NCI-H1436 treated with DMSO at 0.1 percent for 48 hours (cell line): ENCODE data around the gene DENND11.
A peak's percentile ranks its signal among the peaks of the same experiment; 100 is the strongest.

ENCODE experiments used
- DNase-seq: peaks from one replicate; lab custom pipeline; 2025; lab: John Stamatoyannopoulos, UW

The DENND11 gene

DNA sequence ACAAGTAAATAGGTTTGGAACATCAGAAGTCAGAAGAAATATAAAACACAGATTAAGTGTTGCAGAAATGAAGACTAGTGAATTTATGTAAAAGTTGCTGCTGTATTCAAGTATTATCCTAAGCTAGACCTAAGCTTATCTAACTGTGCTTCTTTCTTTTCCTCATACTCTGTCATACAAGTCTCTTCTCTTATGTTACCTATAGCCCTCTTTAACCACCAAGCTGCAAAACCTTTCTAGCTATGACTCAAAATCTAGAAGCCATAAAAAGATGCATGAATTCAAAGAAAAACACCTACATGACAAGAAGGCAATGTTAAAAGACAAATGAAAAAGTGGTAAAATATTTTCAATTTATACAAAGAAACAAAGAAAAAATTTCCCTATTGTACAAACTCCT, 23.0 kb downstream of the DENND11 start:
- DNase-seq = no peak

GRCh38 chr7:141676618-141677017, 25.3 kb downstream of the DENND11 start:
- no peak for DNase-seq

- no peak for DNase-seq
Measured at GRCh38 chr7:141675436-141676215, 26.3 kb downstream of the DENND11 start.

DNA sequence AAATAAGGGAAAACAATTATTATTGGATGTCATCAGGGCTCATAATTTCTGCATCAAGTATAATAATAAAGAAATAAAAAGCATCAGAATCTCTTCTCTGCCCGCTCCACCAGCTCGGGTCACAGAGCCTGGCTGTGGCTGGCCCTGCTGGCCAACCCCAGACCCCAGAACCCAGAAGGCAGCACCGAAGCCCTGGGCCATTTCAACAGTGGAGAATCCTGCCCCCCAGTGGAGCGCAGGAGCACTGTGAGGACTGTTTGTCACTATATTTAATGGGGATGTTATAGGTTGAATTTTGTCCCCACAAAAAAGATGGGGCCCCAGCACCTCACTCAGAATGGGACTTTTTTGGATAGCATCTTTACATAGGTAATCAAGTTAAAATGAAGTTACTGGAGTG, 27.3 kb downstream of the DENND11 start:
- DNase-seq = no peak

GRCh38 chr7:141674171-141674671, 27.7 kb downstream of the DENND11 start:
- DNase-seq = no peak

DNA sequence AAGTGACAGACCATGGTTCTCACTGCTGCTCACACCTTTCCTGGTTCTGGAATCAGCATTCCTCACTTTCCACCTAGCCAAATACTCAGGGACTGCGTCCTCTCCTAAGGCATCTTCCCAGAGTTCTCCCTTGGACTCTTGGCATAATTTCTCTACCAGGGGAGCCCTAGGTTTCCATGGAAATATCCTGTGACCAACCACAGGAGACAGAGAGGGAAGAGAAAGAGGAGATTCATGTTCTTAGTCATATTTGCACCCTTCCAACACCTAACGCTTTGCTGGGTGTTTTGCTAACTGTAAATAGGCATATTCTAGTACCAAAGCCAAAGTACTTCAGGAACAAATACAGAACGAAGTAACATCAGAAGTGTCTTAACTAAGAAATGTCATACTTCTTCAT, 28.6 kb downstream of the DENND11 start:
- no peak for DNase-seq

GRCh38 chr7:141671705-141672496, 30.1 kb downstream of the DENND11 start:
- no peak for DNase-seq

DNA sequence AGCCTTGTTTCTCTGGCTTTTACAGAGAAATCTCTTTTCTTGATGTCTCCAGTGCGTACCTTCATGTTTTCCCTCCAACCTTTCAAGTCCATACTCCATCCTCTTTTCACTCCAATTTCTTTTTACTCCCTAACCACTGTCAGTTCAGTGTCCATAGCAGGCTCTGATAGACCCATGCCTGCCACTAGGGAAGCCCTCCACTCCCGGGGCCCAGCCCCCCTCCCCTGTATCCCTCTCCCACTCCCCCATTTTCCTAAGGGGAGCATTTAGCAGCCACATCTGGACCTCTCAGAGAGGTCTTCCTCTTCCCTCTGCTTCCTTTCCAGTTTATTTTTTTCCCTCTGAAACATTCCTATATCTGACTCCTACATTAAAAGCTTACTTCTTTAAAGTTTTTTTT, 33.1 kb downstream of the DENND11 start:
- DNase-seq = no peak

- no peak for DNase-seq
Measured at GRCh38 chr7:141666071-141666470, 35.9 kb downstream of the DENND11 start.

GRCh38 chr7:141665208-141666035, 36.5 kb downstream of the DENND11 start:
- no peak for DNase-seq

DNA sequence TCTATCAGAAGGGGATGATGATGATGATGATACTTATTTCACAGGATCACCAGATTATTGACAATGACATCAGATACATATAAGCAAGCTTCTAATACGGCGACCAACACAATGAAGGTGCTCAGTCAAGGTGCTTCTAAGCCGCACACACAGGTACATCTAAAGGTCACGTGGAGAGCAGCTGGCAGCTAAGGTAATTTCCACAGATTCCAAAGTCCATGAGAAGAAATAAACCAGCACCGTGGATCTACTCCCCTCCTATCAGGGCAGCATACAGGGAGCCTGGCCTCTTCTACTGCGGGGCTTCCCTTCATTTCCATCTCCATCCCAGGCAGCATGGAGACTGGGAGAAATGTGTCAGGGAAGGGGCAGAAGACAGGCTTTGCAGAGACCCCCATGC, 37.5 kb downstream of the DENND11 start:
- no peak for DNase-seq

DNA sequence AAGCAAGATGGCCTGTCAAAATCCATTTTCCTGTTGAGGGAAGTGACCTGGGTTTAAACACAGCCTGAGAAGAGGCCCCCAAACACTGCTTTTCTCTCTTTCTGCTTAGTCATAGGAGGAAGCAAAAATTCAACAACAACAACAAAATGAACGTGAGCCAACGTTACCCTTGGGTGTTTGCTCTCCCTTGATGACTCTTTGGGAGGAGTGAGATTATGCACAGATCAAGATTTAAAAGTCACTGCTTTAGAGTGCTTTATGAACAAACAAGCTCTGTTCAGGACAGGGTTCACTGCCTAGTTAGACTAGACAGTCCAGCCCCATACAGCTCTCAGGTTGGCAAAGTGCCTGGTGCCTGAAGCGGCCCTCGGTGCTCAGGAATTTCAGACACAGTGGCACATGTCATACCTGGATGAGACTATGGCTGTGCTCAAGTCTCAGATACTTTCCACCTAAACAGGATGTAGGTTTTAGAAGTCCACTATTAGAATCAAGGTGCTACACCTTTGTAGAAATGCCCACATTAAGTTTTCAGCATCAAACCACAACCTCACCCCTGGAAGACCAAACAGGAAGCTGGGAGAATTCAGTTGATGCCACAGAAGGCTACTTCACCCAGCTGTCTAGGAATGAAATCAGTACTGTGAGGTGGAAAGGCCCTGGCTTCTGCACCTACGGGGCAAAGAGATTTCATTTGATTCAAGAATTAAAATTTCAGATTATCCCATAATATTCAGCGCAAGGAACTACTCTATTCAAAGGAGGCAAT, 38.7 kb downstream of the DENND11 start:
- no peak for DNase-seq

DNA sequence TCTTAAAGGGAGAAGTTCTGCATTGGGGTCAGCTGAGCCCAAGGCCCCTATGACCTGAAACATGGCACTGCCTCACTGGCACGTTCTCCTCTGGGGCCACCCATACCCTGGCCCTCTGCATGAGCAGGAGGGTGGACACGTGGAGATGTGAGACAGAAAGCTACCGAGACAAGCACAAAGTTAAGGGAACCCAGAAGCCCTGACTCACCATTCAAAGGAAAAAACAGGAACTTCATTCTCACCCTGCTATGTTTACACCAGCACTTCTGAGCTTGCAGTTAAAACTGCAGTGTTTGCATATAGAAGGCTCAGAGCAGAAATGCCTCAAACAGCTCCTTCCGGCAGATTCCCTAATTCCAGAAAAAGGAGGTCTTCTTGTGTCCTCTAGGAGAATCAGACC, 41.7 kb downstream of the DENND11 start:
- DNase-seq = no peak

- no peak for DNase-seq
Measured at GRCh38 chr7:141659501-141659900, 42.5 kb downstream of the DENND11 start.

DNA sequence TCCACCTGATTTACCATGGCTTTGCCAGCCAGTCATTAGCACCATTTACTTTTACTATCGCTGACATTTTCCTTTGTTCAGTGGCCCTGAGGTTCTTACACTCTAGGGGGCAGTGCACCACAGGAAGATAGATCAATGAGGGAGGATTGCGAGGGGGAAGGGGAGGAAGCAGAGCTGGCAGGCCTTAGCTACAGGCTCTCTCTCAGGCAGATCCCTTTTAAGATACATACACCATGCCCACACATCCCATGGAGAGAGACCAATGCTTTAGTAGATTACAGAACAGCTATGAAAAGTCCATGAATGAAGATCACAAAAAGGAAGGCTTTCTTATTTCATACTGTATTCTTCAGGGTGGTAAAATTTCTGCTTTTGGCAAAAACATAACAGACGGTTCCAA, 47.4 kb downstream of the DENND11 start:
- peak; percentile 39 for DNase-seq

DNA sequence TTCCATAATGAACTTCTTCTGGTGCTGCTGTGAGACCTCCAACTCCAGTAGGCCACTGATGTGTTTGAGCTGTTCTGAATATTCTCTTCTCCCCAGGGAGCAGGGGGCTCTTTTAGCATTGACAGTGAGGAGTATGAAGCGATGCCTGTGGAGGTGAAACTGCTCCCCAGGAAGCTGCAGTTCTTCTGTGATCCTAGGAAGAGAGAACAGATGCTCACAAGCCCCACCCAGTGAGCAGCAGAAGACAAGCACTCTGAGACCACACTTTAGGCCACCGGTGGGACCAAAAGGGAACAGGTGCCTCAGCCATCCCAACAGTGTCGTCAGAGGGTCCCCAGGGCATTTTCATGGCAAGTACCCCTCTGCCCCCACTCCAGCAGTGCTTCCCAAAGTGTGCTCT, 49.3 kb downstream of the DENND11 start:
- DNase-seq = no peak
